Measurements from ENCODE around the gene RAD9A.
A peak's percentile ranks its signal among the peaks of the same experiment; 100 is the strongest.

Gene RAD9A

DNA sequence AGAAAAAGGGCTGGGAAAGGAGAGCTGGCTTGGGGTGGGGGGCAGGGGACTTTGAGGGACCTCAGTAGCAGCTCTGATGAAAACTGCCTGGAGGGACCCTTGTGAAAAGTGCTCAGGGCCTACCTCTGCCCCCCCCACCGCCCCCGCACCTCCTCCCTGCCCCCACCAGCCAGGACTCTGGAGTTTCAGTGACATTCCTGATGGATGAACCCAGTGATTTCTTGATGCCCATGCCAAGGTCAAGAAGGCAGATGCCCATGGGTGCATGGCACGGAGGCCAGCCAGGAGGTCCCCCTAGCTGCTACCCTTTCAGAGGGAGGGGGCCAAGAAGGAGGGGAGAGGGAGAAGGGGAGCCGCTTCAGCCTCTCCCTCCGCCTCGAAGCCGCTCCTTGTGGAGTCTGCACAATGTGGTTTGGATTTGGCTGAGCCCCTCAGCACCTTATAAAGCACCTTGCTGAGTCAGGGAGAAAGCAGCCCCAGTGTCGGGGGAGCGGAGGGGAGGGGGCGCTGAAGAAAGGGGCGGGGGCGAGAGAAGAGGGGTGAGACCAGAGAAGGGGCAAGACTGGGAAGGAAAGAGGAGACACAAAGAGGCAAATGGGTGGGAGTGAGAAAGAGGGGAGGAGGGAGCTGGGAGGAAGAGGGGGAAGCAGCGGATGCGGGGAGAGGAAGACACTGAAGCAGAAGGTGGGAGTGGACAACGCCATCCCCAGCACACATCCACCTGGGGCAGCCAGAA is 16.3 kb upstream of the RAD9A start:
- no peak for DNase-seq

DNA sequence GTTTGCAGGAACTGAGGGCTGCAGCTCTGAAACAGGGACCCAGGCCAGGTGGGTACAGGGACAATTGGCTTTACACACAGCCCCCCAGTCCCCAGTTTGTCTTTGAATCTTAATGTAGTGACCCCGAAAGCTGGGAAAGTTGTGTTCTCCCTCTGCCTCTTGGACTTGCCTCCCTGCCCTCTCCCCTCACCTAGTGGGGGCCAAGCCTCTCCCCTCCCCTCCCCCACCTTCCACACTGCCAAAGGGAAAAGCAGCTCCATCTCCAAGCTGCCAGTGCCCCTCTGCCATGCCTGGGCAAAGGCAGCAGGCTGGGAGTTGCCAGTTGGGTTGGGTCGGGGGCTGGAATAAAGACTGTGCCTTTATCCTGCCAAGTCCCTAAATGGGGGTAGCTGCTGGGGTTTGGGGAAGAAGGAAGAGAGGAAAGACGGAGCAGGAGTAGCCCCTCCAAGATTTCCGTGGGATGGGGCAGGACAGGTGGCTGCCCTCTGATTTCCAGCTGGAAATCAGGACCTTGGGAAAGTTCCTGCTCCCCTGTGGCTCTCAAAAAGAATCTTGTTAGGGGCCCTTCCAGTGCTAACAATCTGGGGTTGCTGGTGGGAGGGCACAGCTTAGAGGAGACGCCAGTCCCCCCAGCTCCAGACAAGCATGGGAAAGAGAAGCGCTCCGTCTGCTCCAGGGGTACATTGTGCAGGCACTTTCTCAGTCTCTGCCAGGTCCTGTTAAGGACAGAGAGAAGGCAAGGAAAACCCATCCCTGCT is 15.5 kb upstream of the RAD9A start:
- DNase-seq, result no peak

GRCh38 chr11:67376873-67377808 is 14.6 kb upstream of the RAD9A start:
- no peak for DNase-seq

- DNase-seq, result no peak
These were observed 13.2 kb upstream of the RAD9A start for GRCh38 chr11:67378544-67378943.

- DNase-seq, result no peak
These were observed 12.4 kb upstream of the RAD9A start for GRCh38 chr11:67379061-67380058.

DNA sequence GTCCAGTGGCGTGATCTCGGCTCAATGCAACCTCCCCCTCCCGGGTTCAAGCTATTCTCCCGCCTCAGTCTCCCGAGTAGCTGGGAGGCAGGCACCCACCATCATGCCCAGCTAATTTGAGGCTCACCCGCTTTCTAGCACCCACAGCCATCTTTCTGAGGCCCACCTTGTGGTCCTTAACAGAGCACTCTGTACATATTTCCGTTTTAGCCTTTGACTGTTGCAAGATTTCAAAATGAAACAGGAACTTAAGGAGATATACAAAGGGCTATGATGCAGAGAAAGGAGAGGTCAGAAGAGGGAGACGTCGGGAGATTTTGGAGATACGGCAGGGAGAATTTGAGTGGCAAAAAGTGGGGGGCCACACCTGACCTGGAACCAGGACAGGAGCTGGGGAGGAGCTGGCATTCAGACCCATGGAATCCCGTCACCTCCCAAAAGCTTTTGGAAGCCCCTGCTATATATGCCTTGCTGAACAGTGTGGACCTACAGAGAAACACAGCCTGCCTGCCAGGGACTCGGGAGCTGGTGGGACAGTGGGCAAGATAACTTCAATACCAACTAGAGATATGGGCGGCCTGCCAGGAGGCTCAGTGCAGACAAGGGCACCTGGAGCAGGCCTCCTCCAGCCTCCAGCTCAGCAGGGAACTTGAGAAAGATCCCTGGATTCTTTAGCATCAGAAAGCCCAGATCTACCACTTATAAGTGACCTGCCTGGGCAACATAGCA is 10.4 kb upstream of the RAD9A start:
- DNase-seq, result no peak

GRCh38 chr11:67382276-67383136 is 9.3 kb upstream of the RAD9A start:
- DNase-seq, result peak; percentile 43

GRCh38 chr11:67384851-67385366 is 6.9 kb upstream of the RAD9A start:
- no peak for DNase-seq

- DNase-seq, result no peak
These were observed 4.7 kb upstream of the RAD9A start for GRCh38 chr11:67387069-67387468.

DNA sequence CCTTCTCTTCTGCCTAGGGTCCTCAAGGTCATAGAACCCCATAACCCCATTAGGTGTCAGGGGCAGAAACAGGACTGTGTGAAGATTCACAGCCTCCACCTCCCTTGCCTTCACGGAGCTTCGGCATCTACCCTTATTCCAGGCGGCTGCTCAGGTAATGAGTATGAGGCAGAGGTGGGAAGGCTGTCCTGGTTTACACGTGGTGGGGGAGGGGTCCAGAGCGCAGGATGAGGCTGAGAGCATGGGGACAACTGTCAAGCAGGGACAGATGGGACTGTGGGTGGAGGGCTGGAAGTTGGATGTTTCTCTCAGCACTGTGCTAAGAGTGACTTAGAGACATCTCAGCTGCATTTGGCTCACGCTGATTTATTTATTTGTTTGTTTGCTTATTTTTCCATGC is 4.3 kb upstream of the RAD9A start:
- DNase-seq, result no peak

- no peak for DNase-seq
These were observed 2.3 kb upstream of the RAD9A start for GRCh38 chr11:67389477-67389876.

DNA sequence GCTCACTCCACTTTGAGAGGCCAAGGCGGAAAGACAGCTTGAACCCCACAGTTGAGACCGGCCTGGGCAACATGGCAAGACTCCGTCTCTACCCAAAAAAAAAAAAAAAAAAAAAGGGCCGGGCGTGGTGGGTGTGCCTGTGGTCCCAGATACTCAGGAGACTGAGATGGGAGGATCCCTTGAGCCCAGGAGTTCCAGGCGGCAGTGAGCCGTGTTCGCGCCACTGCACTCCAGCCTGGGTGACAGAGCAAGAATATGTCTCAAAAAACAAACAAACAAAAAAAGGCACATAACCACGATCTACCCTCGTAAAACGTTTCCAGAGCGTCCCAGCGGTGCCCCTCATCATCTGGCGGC is 861 bp upstream of the RAD9A start:
- no peak for DNase-seq

GRCh38 chr11:67392183-67392715 is 463 bp downstream of the RAD9A start:
- no peak for DNase-seq

DNA sequence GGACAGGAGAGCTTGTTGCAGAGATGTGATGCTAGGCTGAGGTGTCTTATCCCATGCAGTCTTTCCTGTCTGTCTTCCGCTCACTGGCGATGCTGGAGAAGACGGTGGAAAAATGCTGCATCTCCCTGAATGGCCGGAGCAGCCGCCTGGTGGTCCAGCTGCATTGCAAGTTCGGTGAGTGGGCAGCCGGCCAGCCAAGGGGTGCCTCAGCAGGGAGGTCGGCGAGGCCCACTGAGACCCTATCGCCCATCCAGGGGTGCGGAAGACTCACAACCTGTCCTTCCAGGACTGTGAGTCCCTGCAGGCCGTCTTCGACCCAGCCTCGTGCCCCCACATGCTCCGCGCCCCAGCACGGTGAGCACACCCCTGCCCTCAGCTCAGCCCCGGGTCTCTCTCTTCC is 1.7 kb downstream of the RAD9A start:
- DNase-seq, result no peak

DNA sequence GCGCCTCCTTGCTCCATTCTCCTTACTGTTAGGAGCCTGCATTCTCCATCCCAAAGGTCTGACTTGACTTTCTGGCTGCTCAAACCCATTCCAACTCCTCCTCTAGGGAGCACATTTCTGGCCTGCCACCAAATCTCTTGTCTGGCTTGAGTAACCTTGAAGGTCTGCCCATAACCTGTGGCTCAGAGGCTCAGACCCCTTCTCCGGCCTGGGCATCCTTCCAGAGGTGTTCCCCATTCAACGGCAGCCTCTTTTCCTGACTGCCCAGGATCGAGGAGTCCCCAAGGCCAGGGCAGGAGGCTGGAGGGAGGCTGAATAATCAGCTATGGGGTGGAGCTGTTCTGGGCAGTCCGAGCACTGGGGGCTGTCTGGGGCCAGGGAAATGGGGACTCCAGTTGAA is 2.2 kb downstream of the RAD9A start:
- DNase-seq, result no peak

DNA sequence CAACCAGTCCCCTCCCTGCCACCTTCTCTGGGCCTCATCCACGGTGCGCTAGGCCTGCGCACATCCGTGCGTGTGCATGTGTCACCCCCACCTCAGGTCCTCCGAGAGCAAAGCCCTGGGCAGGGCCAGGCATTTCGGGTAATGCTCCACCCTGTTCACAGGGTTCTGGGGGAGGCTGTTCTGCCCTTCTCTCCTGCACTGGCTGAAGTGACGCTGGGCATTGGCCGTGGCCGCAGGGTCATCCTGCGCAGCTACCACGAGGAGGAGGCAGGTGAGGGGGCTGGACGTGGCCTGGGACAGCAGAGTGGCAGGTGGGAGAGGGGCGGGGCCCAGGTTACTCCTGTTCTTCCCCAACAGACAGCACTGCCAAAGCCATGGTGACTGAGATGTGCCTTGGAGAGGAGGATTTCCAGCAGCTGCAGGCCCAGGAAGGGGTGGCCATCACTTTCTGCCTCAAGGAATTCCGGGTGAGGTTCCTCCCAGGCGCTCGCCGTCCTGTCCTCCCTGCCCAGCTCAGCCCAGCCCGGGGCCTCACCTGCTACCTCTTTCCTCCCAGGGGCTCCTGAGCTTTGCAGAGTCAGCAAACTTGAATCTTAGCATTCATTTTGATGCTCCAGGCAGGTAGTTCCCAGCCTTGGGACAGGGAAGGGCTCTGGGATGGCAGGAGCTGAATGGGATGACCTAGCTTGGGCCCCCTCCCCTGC is 3.9 kb downstream of the RAD9A start:
- no peak for DNase-seq

DNA sequence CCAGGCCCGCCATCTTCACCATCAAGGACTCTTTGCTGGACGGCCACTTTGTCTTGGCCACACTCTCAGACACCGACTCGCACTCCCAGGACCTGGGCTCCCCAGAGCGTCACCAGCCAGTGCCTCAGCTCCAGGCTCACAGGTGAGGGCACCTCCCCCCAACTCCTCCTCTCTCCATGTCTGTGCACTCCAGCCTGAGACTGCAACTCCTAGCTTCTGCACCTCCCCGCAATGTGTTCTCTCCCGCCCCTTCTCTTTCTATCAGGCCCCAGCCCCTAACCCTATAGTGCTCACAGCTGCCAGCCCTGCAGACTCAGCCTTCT is 4.4 kb downstream of the RAD9A start:
- no peak for DNase-seq

- DNase-seq, result no peak
These were observed 5.0 kb downstream of the RAD9A start for GRCh38 chr11:67396587-67397389.

GRCh38 chr11:67397536-67397935 is 5.8 kb downstream of the RAD9A start:
- no peak for DNase-seq
